HG02981 (cell line): ENCODE measurements around the gene SNTB2.
"Not testable (repeated sequence)": the region's sequence is repeated elsewhere in the genome, so short reads cannot be mapped to it uniquely, and the experiment has no call there.

ENCODE experiments used
- ATAC-seq: cut with Tn5 transposase; IDR thresholded peaks from one replicate; pipeline ENCODE4 v1.9.1; 2021; ENCODE audit warnings: mild to moderate bottlenecking, moderate library complexity; ENCODE audit not compliant: unreplicated experiment

The SNTB2 gene

GRCh38 chr16:69186642-69187445 is at the start of gene SNTB2:
Gene SNTB2 (plus strand): TSS chr16:69187164. CDS start chr16:69187167, 3 bp downstream.
- ATAC-seq, result peak; percentile 78

GRCh38 chr16:69138608-69139007 is 48.4 kb upstream of the SNTB2 start:
- ATAC-seq, result no peak

GRCh38 chr16:69139464-69139863 is 47.5 kb upstream of the SNTB2 start:
- not testable (repeated sequence) for ATAC-seq

- ATAC-seq, result no peak
These were observed 46.0 kb upstream of the SNTB2 start for GRCh38 chr16:69141014-69141413.

GRCh38 chr16:69141936-69142335 is 45.0 kb upstream of the SNTB2 start:
- ATAC-seq, result no peak

- no peak for ATAC-seq
These were observed 43.8 kb upstream of the SNTB2 start for GRCh38 chr16:69143116-69143515.

- no peak for ATAC-seq
These were observed 41.3 kb upstream of the SNTB2 start for GRCh38 chr16:69145658-69146057.

GRCh38 chr16:69149621-69150020 is 37.3 kb upstream of the SNTB2 start:
- not testable (repeated sequence) for ATAC-seq

GRCh38 chr16:69150146-69150865 is 36.7 kb upstream of the SNTB2 start:
- no peak for ATAC-seq

GRCh38 chr16:69157196-69157595 is 29.8 kb upstream of the SNTB2 start:
- ATAC-seq, result no peak

GRCh38 chr16:69160192-69160591 is 26.8 kb upstream of the SNTB2 start:
- ATAC-seq, result no peak

- no peak for ATAC-seq
These were observed 21.4 kb upstream of the SNTB2 start for GRCh38 chr16:69165584-69165983.

- no peak for ATAC-seq
These were observed 20.6 kb upstream of the SNTB2 start for GRCh38 chr16:69166221-69166833.

GRCh38 chr16:69166946-69167930 is 19.7 kb upstream of the SNTB2 start:
- no peak for ATAC-seq

GRCh38 chr16:69169051-69169450 is 17.9 kb upstream of the SNTB2 start:
- ATAC-seq, result no peak

GRCh38 chr16:69169607-69170352 is 17.2 kb upstream of the SNTB2 start:
- ATAC-seq, result no peak

- ATAC-seq, result no peak
These were observed 15.5 kb upstream of the SNTB2 start for GRCh38 chr16:69171325-69172084.

- ATAC-seq, result no peak
These were observed 10.7 kb upstream of the SNTB2 start for GRCh38 chr16:69176033-69176800.
